HG03575 (cell line): Measurements from ENCODE around the gene CLEC3B.
A peak's percentile ranks its signal among the peaks of the same experiment; 100 is the strongest.
"Not testable (repeated sequence)": the region's sequence is repeated elsewhere in the genome, so short reads cannot be mapped to it uniquely, and the experiment has no call there.

ENCODE experiments used
- ATAC-seq: cut with Tn5 transposase; IDR thresholded peaks from one replicate; pipeline ENCODE4 v1.9.1; 2021; ENCODE audit not compliant: unreplicated experiment, insufficient number of reproducible peaks, low FRiP score; ENCODE audit errors: extremely low read depth

The CLEC3B gene

DNA sequence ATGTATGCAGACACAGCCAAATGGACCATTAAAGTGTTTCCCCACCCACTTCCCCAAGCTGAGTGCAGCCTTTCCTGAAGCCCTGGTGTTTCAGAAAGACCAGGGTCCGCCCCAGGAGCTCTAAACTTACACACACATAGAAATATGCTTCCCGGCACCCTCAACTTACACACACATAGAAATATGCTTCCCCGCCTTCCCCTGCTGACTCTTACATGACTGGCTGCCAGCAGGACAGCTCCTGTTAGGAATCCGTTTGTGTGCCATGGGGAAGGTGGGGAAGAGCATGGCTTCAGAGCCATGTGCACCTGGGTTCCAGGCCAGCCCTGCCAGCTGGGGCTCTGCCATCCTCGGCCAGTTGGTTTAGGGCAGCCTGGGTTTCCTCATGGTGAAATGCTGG, 3.6 kb downstream of the CLEC3B start:
- no peak for ATAC-seq

DNA sequence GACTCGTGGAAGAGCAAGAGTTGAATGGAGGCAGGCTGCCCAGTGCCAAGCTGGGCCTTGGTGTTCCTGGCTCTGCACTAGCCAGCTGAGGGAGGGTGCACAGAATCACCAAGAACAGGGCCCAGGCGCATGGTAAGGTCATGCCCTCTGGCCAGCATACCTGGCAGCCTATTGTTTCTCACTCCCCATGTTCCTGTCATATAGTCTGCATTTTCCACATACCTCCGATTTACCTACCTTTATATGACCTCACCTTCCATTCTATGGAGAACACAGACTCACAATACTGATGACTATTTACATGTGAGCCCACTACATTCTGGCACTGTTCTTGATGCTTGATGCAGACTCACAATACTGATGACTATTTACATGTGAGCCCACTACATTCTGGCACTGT, 5.4 kb downstream of the CLEC3B start:
- ATAC-seq: no peak

DNA sequence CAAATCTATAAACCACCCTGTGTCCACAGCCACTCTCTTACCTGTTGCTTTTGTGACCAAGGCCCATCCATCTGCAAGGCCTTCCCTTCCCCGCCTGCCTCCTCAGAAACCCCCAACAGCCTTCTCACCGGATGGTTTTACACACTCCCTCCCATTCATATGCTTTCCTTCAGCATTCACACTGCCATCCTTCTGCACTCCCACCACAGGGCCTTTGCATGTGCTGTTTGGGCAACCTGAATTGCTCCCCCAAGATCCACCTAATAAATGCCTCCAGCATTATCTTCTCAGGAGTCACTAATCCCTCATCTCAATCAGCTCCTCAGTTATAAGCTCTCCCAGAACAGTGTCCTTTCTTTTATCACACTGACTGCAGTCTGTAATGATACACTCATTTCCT, 6.0 kb downstream of the CLEC3B start:
- ATAC-seq: no peak

- ATAC-seq: no peak
These were observed 7.7 kb downstream of the CLEC3B start for GRCh38 chr3:45033791-45034190.

GRCh38 chr3:45034612-45035252, 8.6 kb downstream of the CLEC3B start:
- no peak for ATAC-seq

GRCh38 chr3:45035441-45036301, 9.6 kb downstream of the CLEC3B start:
- ATAC-seq: no peak

DNA sequence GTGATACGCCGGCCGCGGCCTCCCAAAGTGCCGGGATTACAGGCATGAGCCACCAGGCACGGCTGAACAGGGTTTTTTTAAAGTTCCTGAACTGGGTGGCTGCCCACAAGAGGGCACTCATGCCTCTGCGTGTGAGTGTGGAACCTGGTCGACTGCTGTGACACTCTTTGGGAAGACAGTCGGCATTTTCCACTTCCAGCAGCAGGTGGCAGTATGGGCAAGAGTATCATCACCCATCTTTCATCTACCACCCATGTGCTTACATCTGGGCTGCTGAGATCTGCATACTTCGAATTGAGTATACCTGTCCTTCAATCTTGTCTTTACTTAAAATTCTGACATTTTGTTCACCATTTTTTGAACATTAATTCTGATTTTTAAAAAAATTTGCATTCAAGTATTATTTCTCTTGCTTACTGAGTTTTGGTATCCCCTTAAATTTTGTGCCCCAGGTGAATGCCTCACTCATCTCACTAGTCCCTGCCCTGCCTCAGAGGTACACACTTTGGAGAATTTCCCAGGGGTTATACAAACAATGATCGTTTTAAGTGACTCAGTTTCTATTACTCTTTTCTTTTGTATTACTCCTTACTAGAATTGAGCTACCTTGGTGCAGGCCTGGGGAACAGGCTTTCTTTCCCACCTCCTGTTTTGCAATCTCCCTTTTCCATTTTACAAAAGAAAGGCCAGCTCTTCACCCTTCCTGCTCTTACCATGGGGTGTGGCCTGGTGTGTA, 11.8 kb downstream of the CLEC3B start:
- peak; percentile 34 for ATAC-seq

DNA sequence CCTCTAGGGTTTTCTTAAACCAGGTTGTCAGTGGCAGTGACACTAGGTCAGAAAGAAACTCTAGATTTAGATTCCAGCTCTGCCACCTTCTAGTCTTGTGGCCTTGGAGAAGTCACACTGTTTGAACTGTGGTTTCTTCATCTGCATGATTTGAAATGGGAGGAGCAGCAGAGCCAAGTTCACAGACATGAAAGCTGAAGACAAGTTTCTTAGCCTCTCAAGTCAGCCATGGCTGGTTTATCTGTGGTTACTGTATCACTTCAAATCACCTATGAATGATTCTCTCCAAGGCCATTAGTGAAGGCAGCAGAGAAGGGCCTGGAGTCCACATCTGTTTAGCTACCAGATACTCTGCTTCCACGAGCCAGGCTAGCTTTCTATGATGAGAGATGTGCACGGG, 15.6 kb downstream of the CLEC3B start:
- ATAC-seq: no peak

DNA sequence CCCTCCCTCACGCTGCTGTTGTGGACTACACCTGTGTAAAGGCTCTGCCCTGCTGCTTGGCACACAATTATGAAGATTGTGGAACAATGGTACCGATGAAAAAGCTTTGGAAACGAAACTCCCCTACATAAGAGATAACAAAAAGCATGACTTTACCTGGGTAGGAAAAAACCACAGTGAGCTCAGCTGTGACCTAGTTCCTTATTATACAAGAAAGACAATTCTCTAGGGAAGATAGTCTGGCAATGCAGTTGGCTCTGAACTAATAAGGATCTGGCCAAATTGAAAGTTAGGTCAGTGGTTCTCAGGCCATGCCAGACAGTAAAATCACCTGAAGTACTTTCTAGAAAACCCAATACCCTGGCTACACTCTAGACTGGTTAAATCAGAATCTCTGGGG, 16.1 kb downstream of the CLEC3B start:
- ATAC-seq: no peak

DNA sequence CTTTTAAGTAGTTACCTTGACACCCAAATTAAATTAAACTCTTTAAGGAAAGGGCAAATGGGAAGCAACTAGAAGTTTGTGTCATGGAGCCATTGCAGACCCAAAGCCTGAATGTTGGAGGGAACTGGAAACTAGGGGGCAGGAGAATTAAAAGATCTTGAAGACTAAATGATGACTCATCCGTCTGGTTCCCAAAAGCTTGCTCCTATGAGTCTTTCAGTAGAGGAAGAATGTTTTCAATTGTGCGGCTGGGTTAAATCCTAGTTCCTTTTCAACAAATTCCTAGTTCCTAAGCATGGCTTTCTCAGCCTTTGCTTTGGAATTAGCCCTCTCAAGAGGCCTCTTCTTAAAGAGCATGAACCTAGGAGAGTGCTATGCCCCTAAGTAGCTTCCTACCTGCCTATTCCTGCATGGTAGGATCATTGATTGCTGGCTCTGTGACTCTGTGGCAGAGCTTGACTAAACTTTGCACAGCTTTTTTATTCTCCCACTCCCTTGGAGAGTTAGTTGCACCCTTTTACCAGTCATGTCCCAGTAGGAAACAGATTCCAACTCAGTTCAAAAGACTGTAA, 17.7 kb downstream of the CLEC3B start:
- ATAC-seq: no peak

DNA sequence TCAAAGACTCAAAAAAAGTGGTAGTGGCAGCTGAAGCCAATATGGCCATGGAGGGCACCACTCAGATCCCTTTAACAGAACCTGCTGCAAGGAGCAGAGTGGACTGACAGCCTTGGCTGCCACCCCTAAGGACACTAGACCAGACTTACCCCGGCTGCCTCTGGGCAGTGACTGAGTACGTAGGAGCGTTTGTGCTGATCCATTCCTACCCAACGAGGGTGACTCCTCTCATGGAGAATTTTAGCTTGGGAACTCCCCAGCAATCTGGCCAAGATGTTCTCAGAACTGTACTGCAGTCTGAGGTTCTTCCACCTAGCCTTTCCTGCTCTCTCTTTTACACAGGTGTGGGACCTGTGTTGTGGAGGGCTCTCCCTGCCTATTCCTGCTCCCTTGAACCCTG, 22.1 kb downstream of the CLEC3B start:
- ATAC-seq: no peak

DNA sequence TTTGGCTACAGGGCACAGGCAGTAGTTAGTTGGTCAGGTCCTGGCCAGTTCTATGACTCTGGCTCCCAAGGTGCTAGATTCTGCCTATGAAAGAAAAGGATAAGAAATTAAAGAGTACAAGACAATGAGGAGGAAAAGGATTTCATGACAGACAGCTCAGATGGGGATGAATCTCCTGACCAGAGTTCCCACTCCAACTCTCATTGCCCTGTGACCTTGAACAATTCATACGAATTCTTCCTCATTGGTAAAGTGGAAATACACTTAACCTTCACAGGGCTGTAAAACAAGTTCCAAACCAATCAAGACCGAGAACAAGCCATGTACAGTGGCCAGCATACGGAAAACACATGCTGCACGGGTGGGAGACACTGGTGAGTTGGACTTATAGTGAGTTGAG, 23.7 kb downstream of the CLEC3B start:
- ATAC-seq: no peak

- ATAC-seq: no peak
These were observed 25.6 kb downstream of the CLEC3B start for GRCh38 chr3:45051685-45052084.

GRCh38 chr3:45053805-45054195, 27.7 kb downstream of the CLEC3B start:
- ATAC-seq: not testable (repeated sequence)

- no peak for ATAC-seq
These were observed 28.2 kb downstream of the CLEC3B start for GRCh38 chr3:45054196-45054857.

DNA sequence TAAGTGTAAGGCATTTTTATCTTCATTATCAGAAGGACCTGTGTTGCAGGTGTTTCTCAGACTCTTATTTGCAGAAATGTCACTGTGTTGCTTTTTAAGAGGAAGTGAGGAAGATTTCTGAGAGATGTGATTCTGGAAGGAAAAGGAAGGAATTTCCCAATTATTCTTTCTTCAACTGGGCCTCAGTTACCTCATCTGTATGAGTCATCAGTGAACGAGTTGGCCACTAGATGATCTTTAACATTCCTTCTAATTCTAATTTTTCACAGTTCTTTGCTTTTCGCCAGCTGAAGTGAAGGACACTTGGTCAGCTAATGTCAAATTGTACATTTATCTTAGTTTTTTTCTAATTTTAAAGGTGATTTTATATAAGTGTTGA, 28.9 kb downstream of the CLEC3B start:
- no peak for ATAC-seq

DNA sequence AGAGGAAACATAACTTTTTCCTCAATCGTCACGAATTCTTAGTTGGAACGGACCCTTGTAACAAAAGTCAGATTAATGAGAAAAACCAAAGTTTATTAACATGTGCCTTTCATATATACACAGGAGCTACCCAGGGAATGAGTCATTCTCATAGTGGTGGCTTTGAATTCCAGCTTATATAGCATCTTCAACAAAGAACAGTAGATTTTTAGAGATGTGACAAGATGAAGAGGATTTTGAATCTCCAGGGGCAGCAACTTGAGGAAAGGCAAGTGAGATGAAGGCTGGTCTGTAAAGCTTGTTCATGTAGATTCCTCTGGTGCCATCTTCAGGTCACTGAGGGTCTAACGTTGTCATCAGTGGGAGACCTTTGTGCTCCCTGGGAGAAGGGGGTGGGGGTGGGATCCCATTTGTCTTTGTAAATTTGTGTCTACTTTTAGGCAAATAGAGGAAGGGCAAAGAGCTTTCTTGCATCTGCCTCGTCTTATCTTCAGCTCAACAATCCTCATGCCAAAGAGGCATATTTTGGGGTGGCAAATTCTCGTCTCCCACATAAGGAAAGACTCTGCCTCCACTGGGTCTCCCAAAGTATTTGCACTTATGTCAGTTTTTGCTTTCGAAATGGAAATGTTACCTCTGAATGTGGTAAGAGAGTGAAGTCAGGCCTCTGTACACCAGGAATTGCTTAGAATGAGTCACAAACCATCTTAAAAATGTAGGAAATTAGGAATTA, 29.5 kb downstream of the CLEC3B start:
- no peak for ATAC-seq

DNA sequence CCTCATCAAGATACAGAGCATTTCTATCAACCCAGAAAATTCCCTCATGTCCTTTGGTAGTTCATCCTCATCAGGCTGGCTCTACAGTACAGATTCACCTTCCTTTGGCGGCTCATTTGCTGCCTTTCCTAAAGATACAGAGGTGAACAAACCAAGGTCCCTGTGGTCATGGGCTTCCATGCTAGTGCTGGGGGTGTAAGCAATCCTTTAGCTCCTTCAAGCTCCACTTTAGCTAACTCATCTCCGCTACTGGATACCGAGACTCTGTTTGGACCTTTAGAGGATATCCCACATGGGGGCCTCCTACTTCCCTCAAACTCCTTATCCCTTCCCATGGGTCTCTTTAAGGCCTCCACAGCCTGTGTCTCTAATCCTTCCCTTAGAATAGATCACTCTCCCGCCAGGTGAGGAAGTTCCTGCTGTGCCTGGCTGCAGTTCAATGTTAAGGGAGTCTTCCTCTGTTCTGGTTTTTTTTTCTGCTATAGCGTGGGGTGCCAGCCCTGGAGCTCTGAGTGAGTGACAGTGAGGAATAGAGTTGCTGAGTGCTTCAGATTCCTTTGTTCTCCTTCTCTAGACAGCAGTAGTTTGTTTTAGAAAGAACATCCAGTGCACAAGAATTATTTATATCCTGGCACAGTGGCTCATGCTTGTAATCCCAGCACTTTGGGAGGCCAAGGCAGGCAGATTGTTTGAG, 30.7 kb downstream of the CLEC3B start:
- no peak for ATAC-seq
